Endothelial cell of umbilical vein (primary cell): ENCODE data around the gene MINK1. TPM values are rescaled to one million over a fixed set of nuclear protein-coding genes. Genes with fewer than 3 reads are reported as not detected.

Source experiments
- BruUV-seq: library from RNA; stranded (reverse); fragments of 400-500 nt; replicated peaks from 2 replicates; lab custom pipeline; 2021; lab: Mats Ljungman, UMichigan
- CTCF ChIA-PET: fragments of 300-600, 350-600 bp; sonication (Branson Sonifier 250); formaldehyde crosslinking; loops from one replicate; lab custom pipeline; 2021; ENCODE audit warnings: antibody characterized with exemption, inconsistent platforms; lab: Charles Lee
- POLR2A ChIA-PET: fragments of 300-600, 350-600 bp; sonication (Branson Sonifier 250); formaldehyde crosslinking; loops from one replicate; lab custom pipeline; 2021; ENCODE audit warnings: antibody characterized with exemption, inconsistent platforms; lab: Charles Lee
- DNase-seq: peaks from one replicate; pipeline ENCODE4 v3.0.0-alpha.2; 2011; ENCODE audit warnings: low read depth, low spot score
- FAIRE-seq: peaks from 2 replicates; lab custom pipeline; 2011; peaks lifted over from hg19 to GRCh38; lab: Jason Lieb, UNC
- H2AFZ ChIP-seq: 2 replicates; pipeline ENCODE4 v1.6.0; 2012; ENCODE audit warnings: low read depth, low read length, control low read depth, inconsistent platforms
- H3K27ac ChIP-seq: 2 replicates; pipeline ENCODE4 v1.5.1; 2011; ENCODE audit warnings: low read depth, mild to moderate bottlenecking, control low read depth, low read length, moderate library complexity; ENCODE audit not compliant: insufficient read depth
- H3K27me3 ChIP-seq, 2 experiments: 2 replicates each; pipeline versions ENCODE4 v1.6.0 to v1.6.1; 2011; ENCODE audit warnings: low read length in 2 of 2, mixed read lengths in 1 of 2; ENCODE audit not compliant: control insufficient read depth in 2 of 2, insufficient read depth in 2 of 2
- H3K36me3 ChIP-seq, 2 experiments: 2 replicates in 1 of 2; 3 replicates in 1 of 2; pipeline ENCODE4 v1.5.1; 2011; ENCODE audit warnings: low read length in 2 of 2, mild to moderate bottlenecking in 1 of 2, moderate library complexity in 1 of 2; ENCODE audit not compliant: control insufficient read depth in 2 of 2, insufficient read depth in 2 of 2; ENCODE audit errors: extremely low read depth in 1 of 2
- H3K4me1 ChIP-seq: 3 replicates; pipeline ENCODE4 v1.5.1; 2011; ENCODE audit warnings: mild to moderate bottlenecking, low read length; ENCODE audit not compliant: control insufficient read depth, insufficient read depth; ENCODE audit errors: extremely low read depth
- H3K4me2 ChIP-seq: 2 replicates; pipeline ENCODE4 v1.6.1; 2011; ENCODE audit warnings: low read length, control low read depth, mixed read lengths; ENCODE audit not compliant: insufficient read depth
- H3K4me3 ChIP-seq, 3 experiments: fragments of 200-600 bp in 1 of 3; sonication (generic), shearing (Covaris generic) in 1 of 3; replicated peaks in 1 of 3; 2 replicates each; pipeline ENCODE4 v1.5.1; 2011 to 2016; ENCODE audit warnings: control low read depth in 3 of 3, low read length in 3 of 3, mild to moderate bottlenecking in 2 of 3, inconsistent platforms in 1 of 3, low read depth in 1 of 3, moderate library complexity in 1 of 3; ENCODE audit not compliant: insufficient read depth in 1 of 3
- H3K79me2 ChIP-seq: 2 replicates; pipeline ENCODE4 v1.6.0; 2012; ENCODE audit warnings: low read length, inconsistent platforms; ENCODE audit not compliant: control insufficient read depth, insufficient read depth
- H3K9ac ChIP-seq: replicated peaks from 2 replicates; pipeline ENCODE3; 2011; ENCODE audit warnings: low read length, control low read depth; ENCODE audit not compliant: insufficient read depth; ENCODE audit errors: extremely low read depth
- H3K9me1 ChIP-seq: replicated peaks from 3 replicates; pipeline ENCODE4 v1.6.0; 2011; ENCODE audit warnings: mild to moderate bottlenecking, low read length; ENCODE audit not compliant: control insufficient read depth, insufficient read depth; ENCODE audit errors: extremely low read depth
- H3K9me3 ChIP-seq: replicated peaks from 2 replicates; pipeline ENCODE4 v1.5.1; 2012; ENCODE audit warnings: low read length, inconsistent platforms; ENCODE audit not compliant: control insufficient read depth, insufficient read depth
- H4K20me1 ChIP-seq: replicated peaks from 2 replicates; pipeline ENCODE3; 2011; ENCODE audit warnings: mild to moderate bottlenecking, low read length; ENCODE audit not compliant: control insufficient read depth, insufficient read depth; ENCODE audit errors: extremely low read depth
- EZH2 ChIP-seq: IDR thresholded peaks from 2 replicates; pipeline ENCODE4 v1.6.1; 2012; ENCODE audit warnings: borderline replicate concordance, low read depth, mild to moderate bottlenecking, moderate library complexity, low read length, inconsistent platforms; ENCODE audit not compliant: severe bottlenecking
- FOS ChIP-seq: IDR thresholded peaks from 2 replicates; pipeline ENCODE4 v1.6.1; 2011; ENCODE audit warnings: mild to moderate bottlenecking, low read length, moderate library complexity, borderline replicate concordance; ENCODE audit not compliant: insufficient read depth
- GATA2 ChIP-seq: IDR thresholded peaks from 2 replicates; pipeline ENCODE4 v1.7.0; 2011; ENCODE audit warnings: low read depth, mild to moderate bottlenecking, moderate library complexity, mixed read lengths, low read length; ENCODE audit not compliant: insufficient read length, insufficient read depth
- JUN ChIP-seq: IDR thresholded peaks from 2 replicates; pipeline ENCODE4 v1.6.1; 2011; ENCODE audit warnings: borderline replicate concordance, low read depth; ENCODE audit not compliant: insufficient read length, insufficient read depth
- MYC ChIP-seq: IDR thresholded peaks from one replicate; pipeline ENCODE4 v1.6.1; 2011; ENCODE audit warnings: mild to moderate bottlenecking, low read depth, low read length
- POLR2A ChIP-seq: IDR thresholded peaks from 2 replicates; pipeline ENCODE4 v1.6.1; 2012; ENCODE audit warnings: low read depth, mild to moderate bottlenecking, control low read depth, low read length
- POLR2AphosphoS5 ChIP-seq: IDR thresholded peaks from 2 replicates; pipeline ENCODE4 v1.6.1; 2012; ENCODE audit warnings: low read depth, mild to moderate bottlenecking, control low read depth, low read length, moderate library complexity; ENCODE audit not compliant: insufficient read depth
- dilution Hi-C: fragments of 300-500 bp; cut with MboI; formaldehyde crosslinking; loops from one replicate; pipeline ENCODE4 v1.15.0; 2019; ENCODE audit warnings: low sequenced_read_pairs; ENCODE audit not compliant: extremely low pct_ligation_motif_present
- intact Hi-C: fragments of 100-400 bp; cut with micrococcal nuclease; formaldehyde crosslinking; loops from one replicate; pipeline ENCODE4 v1.10.0; 2022
- polyA plus RNA-seq, 4 experiments: library from polyadenylated mRNA; depleted of rRNA in 3 of 4; stranded (reverse) in 3 of 4; unstranded in 1 of 4; fragments of >200 nt; gene quantifications; 2 replicates each; pipeline versions ENCODE4 v1.2.1 to v1.2.3, GENCODE V29; 2011 to 2012; ENCODE audit warnings: missing spikeins in 1 of 4
- total RNA-seq: library from RNA; stranded (reverse); gene quantifications from 2 replicates; pipeline ENCODE4 v1.2.3, GENCODE V29; 2021
- TF ChIP-seq, protein P1 (sequence below): IDR thresholded peaks from 2 replicates; pipeline ENCODE4 v1.6.1; 2011; ENCODE audit not compliant: insufficient read depth, insufficient read length
- TF ChIP-seq, protein P2 (sequence below), 2 donors: IDR thresholded peaks; 1 replicate in 1 of 2; 2 replicates in 1 of 2; pipeline ENCODE4 v1.5.1; 2011; ENCODE audit warnings: low read length in 2 of 2, mild to moderate bottlenecking in 2 of 2, moderate library complexity in 2 of 2, control low read depth in 1 of 2, inconsistent platforms in 1 of 2, low read depth in 1 of 2; ENCODE audit not compliant: insufficient read depth in 1 of 2; ENCODE audit errors: extremely low read depth in 1 of 2

Gene MINK1
- total and polyA plus RNA-seq, 2 donors (not counting 3 experiments of a cell fraction or from before 2014, with no cell fraction given) = 53.6 to 89.4 TPM

DNA sequence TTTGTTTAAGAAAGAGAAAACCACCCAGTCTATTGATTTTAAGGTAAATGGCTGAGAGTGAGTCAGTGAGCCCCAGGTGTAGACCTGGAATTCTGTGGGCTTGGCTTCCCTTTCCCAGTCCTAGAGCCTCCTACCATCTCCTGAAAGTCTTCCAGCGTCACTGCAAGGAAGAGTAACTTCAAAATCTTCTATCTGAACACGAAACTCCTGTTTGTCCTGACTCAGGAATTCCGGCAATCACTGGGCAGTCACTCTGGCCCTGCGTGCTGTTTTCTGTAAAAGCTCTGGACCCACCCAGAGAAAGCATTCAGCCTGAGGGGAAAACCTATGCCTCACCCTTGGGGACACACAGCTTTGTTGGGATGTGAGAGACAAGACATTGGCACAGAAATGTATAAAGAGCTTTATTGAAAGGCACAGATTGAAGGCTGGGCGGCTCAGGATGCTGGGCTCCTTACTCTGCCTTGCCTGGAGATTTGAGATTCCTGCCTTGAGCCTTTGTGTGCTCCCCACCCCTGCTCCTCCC is 15.9 kb downstream of the MINK1 start:
- ChIA-PET POLR2A (no interaction called here), CTCF (interaction anchor here (1.0 to 1.4 kb wide), 3 partner anchors 9 to 14 kb away, joined by 3 to 4 read pairs (median 3); no protein-coding TSS in a partner anchor)
- DNase-seq (no peak), FAIRE-seq (no peak)
- no peaks in the 10 kb centered on the region for H3K9me3 ChIP-seq
- TF ChIP-seq GATA2 = no peak
- TF ChIP-seq, protein P1, sequence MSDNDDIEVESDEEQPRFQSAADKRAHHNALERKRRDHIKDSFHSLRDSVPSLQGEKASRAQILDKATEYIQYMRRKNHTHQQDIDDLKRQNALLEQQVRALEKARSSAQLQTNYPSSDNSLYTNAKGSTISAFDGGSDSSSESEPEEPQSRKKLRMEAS = no peak
- TF ChIP-seq MYC = no peak
- no peak for TF ChIP-seq POLR2AphosphoS5
- TF ChIP-seq JUN = no peak
- TF ChIP-seq FOS = no peak
- TF ChIP-seq EZH2 = no peak
- TF ChIP-seq, protein P2, sequence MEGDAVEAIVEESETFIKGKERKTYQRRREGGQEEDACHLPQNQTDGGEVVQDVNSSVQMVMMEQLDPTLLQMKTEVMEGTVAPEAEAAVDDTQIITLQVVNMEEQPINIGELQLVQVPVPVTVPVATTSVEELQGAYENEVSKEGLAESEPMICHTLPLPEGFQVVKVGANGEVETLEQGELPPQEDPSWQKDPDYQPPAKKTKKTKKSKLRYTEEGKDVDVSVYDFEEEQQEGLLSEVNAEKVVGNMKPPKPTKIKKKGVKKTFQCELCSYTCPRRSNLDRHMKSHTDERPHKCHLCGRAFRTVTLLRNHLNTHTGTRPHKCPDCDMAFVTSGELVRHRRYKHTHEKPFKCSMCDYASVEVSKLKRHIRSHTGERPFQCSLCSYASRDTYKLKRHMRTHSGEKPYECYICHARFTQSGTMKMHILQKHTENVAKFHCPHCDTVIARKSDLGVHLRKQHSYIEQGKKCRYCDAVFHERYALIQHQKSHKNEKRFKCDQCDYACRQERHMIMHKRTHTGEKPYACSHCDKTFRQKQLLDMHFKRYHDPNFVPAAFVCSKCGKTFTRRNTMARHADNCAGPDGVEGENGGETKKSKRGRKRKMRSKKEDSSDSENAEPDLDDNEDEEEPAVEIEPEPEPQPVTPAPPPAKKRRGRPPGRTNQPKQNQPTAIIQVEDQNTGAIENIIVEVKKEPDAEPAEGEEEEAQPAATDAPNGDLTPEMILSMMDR (IDR thresholded peaks at IDR 0.05; ENCODE audit: extremely low read depth in 1 of 2, insufficient read depth in 1 of 2, low read depth in 1 of 2, low read length in 2 of 2) = no peak
- no peak for TF ChIP-seq POLR2A
- no peak overlapping the region for H3K27ac ChIP-seq
- no peak overlapping the region for H3K9ac ChIP-seq
- H4K20me1 ChIP-seq = no peaks in the 10 kb centered on the region
- H3K36me3 ChIP-seq = peaks cover 0 to 2% of the 10 kb centered on the region in 2 experiments
- intact Hi-C loops = no loop called here
- H3K79me2 ChIP-seq = peaks cover 23% of the 10 kb centered on the region
- no peak overlapping the region for H2AFZ ChIP-seq
- H3K4me2 ChIP-seq = no peak overlapping the region
- H3K4me1 ChIP-seq = peaks cover 3% of the 10 kb centered on the region
- H3K4me3 ChIP-seq = no peak overlapping the region
- H3K27me3 ChIP-seq = no peaks in the 10 kb centered on the region
- H3K9me1 ChIP-seq = no peaks in the 10 kb centered on the region
- dilution Hi-C loops = no loop called here
- BruUV-seq = no TSS peak
